GM12891 (cell line): ENCODE data around the gene MYLK.

Experiments
- POLR2A ChIP-seq: IDR thresholded peaks from 2 replicates; pipeline ENCODE4 v1.6.1; 2011; ENCODE audit warnings: low read depth, low read length, control low read depth
- POLR2AphosphoS5 ChIP-seq: IDR thresholded peaks from 2 replicates; pipeline ENCODE4 v1.6.1; 2011; ENCODE audit warnings: low read depth, low read length, control low read depth
- POU2F2 ChIP-seq: IDR thresholded peaks from 2 replicates; pipeline ENCODE4 v1.6.1; 2011; ENCODE audit warnings: low read depth, mild to moderate bottlenecking, control low read depth, low read length, moderate library complexity
- SPI1 ChIP-seq: IDR thresholded peaks from 2 replicates; pipeline ENCODE4 v1.6.1; 2011; ENCODE audit warnings: low read depth, low read length, control low read depth
- TAF1 ChIP-seq: IDR thresholded peaks from 2 replicates; pipeline ENCODE4 v1.6.1; 2011; ENCODE audit warnings: low read depth, low read length, control low read depth

DNA sequence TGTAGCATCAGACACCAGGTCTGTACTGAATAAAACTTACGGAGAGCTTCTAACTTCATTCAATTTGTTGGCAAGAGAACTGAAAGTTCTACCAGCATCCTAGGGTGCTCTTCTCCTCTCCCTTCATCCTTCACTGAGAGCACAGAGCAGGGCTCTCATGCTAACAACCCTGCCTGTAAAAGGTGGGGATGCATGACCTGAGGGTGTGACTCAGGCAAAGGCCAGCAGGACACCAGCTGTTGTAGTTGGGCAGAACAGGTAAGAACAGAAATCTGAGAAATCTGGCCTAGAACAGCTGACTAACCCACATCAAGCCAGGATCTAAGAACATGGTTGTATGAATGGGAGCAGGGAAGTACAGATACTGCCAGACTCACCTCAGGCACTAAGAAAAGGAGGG lies 64.2 kb downstream of the MYLK start:
- TF ChIP-seq POLR2AphosphoS5 = no peak
- TF ChIP-seq POLR2A = no peak
- TF ChIP-seq POU2F2 = no peak
- TF ChIP-seq TAF1 = no peak
- TF ChIP-seq SPI1 = no peak
